ENCODE measurements around the gene STN1. TPM values are rescaled to one million over a fixed set of nuclear protein-coding genes. Genes with fewer than 3 reads are reported as not detected.

The STN1 gene
- polyA plus RNA-seq, 1 experiment, result 17.8 TPM

GRCh38 chr10:103893817-103894216 lies 24.2 kb downstream of the STN1 start:
- no peak for TF ChIP-seq CTCF (IDR thresholded peaks at IDR 0.05; ENCODE audit: insufficient read depth, low read depth, low read length)
- H3K27me3 ChIP-seq (ENCODE audit: control insufficient read depth, insufficient read depth, low read length), result no peaks in the 10 kb centered on the region
- DNase-seq (ENCODE audit: low read depth), result no peak

GRCh38 chr10:103892181-103892580 lies 25.8 kb downstream of the STN1 start:
- Histone ChIP-seq H3K36me3 (ENCODE audit: control insufficient read depth, insufficient read depth, low read length) (no peaks in the 10 kb centered on the region), H3K27me3 (ENCODE audit: control insufficient read depth, insufficient read depth, low read length) (no peaks in the 10 kb centered on the region), H3K4me3 (ENCODE audit: low read depth, low read length) (no peak overlapping the region)
- POLR2A ChIA-PET, result no interaction called here
- no peak for TF ChIP-seq CTCF (IDR thresholded peaks at IDR 0.05; ENCODE audit: insufficient read depth, low read depth, low read length)
- DNase-seq (ENCODE audit: low read depth), result no peak
- CTCF ChIA-PET, result interaction anchor here (1.1 kb wide), 1 partner anchor 179 kb away, joined by 3 read pairs; no protein-coding TSS in a partner anchor

More at GRCh38 chr10:103893817-103894216, 24.2 kb downstream of the STN1 start:
- no peak overlapping the region for H3K4me3 ChIP-seq (ENCODE audit: low read depth, low read length)
- CTCF ChIA-PET, result interaction anchor here (1.1 to 1.2 kb wide), 2 partner anchors 35 to 181 kb away, joined by 3 read pairs; no protein-coding TSS in a partner anchor
- H3K36me3 ChIP-seq (ENCODE audit: control insufficient read depth, insufficient read depth, low read length), result no peaks in the 10 kb centered on the region
- POLR2A ChIA-PET, result no interaction called here

GRCh38 chr10:103890688-103891087 lies 27.3 kb downstream of the STN1 start:
- no peak overlapping the region for H3K4me3 ChIP-seq (ENCODE audit: low read depth, low read length)
- POLR2A ChIA-PET, result no interaction called here
- no peak for TF ChIP-seq CTCF (IDR thresholded peaks at IDR 0.05; ENCODE audit: insufficient read depth, low read depth, low read length)
- no peaks in the 10 kb centered on the region for H3K36me3 ChIP-seq (ENCODE audit: control insufficient read depth, insufficient read depth, low read length)
- DNase-seq (ENCODE audit: low read depth), result no peak
- H3K27me3 ChIP-seq (ENCODE audit: control insufficient read depth, insufficient read depth, low read length), result no peaks in the 10 kb centered on the region
- CTCF ChIA-PET, result interaction anchor here (0.7 to 11.5 kb wide), 6 partner anchors 10 to 318 kb away, joined by 3 to 138 read pairs (median 3); partner anchors contain the start of gene SFR1

GRCh38 chr10:103890194-103890658 lies 27.8 kb downstream of the STN1 start:
- H3K27me3 ChIP-seq (ENCODE audit: control insufficient read depth, insufficient read depth, low read length), result no peaks in the 10 kb centered on the region
- H3K36me3 ChIP-seq (ENCODE audit: control insufficient read depth, insufficient read depth, low read length), result no peaks in the 10 kb centered on the region
- ChIA-PET POLR2A (no interaction called here), CTCF (interaction anchor here (0.6 to 11.5 kb wide), 8 partner anchors 10 to 318 kb away, joined by 3 to 138 read pairs (median 3); partner anchors contain the start of gene SFR1)
- TF ChIP-seq CTCF (IDR thresholded peaks at IDR 0.05; ENCODE audit: insufficient read depth, low read depth, low read length), result no peak
- no peak for DNase-seq (ENCODE audit: low read depth)
- H3K4me3 ChIP-seq (ENCODE audit: low read depth, low read length), result no peak overlapping the region

GRCh38 chr10:103889121-103889720 lies 28.8 kb downstream of the STN1 start:
- ChIA-PET CTCF (interaction anchor here (1.3 to 11.5 kb wide), 4 partner anchors 14 to 233 kb away, joined by 3 to 138 read pairs (median 10); partner anchors contain the start of gene SFR1), POLR2A (no interaction called here)
- no peak for TF ChIP-seq CTCF (IDR thresholded peaks at IDR 0.05; ENCODE audit: insufficient read depth, low read depth, low read length)
- Histone ChIP-seq H3K27me3 (ENCODE audit: control insufficient read depth, insufficient read depth, low read length) (no peaks in the 10 kb centered on the region), H3K4me3 (ENCODE audit: low read depth, low read length) (no peak overlapping the region), H3K36me3 (ENCODE audit: control insufficient read depth, insufficient read depth, low read length) (no peaks in the 10 kb centered on the region)
- no peak for DNase-seq (ENCODE audit: low read depth)
